Embryonic facial prominence (tissue), 1 donor: Measurements from ENCODE around the gene SLC25A44.
"Not testable (repeated sequence)": the region's sequence is repeated elsewhere in the genome, so short reads cannot be mapped to it uniquely, and the experiment has no call there.

Experiments
- DNase-seq: peaks from one replicate; pipeline ENCODE4 v3.0.0-alpha.2; 2016; ENCODE audit errors: extremely low spot score

Gene SLC25A44

DNA sequence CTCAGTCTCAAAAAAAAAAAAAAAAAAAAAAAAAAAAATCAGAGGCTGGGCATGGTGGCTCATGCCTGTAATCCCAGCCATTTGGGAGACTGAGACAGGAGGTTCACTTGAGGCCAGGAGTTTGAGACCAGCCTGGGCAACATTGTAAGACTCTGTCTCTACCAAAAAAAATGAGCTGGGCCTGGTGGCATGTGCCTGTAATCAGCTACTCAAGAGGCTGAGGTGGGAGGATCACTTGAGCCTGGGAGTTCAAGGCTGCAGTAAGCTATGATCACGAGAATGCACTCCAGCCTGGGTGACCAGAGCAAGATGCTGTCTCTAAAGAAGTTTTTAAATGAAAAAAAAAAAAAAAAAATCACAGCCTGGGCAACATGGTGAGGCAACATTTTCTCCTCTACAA is 30.2 kb upstream of the SLC25A44 start:
- DNase-seq, result no peak

- DNase-seq, result no peak
Observed at GRCh38 chr1:156164125-156164831, 29.6 kb upstream of the SLC25A44 start.

DNA sequence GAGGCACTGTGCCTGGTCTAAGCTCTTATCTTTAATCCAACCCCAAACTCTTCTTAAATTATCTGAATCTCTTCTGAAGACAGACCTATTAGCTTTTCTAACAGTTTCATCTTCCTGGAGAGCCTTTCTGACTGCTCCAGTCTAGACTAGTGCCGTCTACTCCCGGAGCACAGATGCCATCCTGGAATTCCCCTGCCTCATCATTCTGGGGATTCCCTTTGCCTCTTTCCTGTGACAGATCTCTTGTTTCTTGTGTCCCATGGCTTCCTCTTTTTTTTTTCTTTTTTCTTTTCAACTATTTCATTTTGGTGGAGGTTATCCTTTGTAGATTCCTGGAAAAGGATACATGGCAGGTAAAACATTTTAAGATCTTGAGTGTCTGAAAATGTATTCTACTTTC is 28.8 kb upstream of the SLC25A44 start:
- no peak for DNase-seq

- no peak for DNase-seq
Observed at GRCh38 chr1:156167536-156167935, 26.4 kb upstream of the SLC25A44 start.

DNA sequence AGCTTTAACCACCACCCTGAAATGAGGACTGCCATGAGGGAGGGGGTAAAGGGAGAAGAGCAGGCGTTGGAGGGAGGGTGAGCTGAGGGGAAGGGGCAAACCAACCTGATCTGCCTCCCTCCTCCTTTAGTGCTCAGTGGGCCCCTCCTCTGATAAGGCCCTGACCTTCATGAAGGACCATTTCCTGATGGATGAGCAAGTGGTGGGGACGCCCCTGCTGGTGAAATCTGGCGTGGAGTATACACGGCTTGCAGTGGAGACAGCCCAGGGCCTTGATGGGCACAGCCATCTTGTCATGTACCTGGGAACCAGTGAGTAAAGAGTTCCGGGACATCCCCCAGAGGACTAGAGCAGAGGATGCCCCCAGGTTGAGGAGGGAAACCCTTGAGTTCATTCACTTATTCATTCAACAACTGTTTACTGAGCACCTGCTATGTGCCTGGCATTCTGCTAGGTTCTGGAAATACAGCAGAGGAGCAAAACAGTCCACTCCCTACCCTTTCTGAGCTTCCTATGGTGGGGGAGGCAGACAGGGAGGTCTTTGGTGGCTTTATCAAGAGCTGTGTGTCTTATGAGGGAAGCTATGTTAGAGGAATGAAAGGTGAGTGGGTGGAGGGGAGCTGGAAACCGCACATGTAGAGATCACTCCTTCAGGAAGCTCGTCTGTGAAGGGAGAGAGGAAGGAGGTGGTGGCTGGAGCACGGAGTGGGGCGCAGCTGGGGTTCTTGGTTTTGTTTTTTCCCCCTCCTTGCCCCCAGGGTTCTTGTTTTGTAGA is 21.0 kb upstream of the SLC25A44 start:
- DNase-seq, result no peak

- no peak for DNase-seq
Observed at GRCh38 chr1:156176610-156177210, 17.2 kb upstream of the SLC25A44 start.

GRCh38 chr1:156177919-156178654 is 15.8 kb upstream of the SLC25A44 start:
- no peak for DNase-seq

GRCh38 chr1:156180471-156180870 is 13.4 kb upstream of the SLC25A44 start:
- no peak for DNase-seq

- DNase-seq, result not testable (repeated sequence)
Observed at GRCh38 chr1:156181391-156181924, 12.4 kb upstream of the SLC25A44 start.

DNA sequence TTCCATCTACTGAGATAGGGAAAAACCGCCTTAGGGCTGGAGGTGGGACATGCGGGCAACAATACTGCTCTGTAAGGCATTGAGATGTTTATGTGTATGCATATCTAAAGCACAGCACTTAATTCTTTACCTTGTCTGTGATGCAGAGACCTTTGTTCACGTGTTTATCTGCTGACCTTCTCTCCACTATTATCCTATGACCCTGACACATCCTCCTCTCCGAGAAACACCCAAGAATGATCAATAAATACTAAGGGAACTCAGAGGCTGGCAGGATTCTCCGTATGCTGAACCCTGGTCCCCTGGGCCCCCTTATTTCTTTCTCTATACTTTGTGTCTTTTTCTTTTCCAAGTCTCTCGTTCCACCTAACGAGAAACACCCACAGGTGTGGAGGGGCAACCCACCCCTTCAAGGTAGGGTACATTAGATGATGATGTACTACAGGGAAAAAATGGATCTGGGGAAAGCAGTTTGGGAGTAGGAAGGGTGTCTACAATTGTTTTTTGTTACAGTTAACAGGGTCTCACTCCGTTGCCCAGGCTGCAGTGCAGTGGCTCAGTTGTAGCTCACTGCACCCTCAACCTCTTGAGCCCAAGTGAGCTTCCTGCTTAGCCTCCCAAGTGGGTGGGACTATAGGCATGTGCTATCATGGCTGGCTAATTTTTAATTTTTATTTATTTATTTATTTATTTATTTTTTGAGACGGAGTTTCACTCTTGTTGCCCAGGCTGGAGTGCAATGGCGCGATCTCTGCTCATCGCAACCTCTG is 11.7 kb upstream of the SLC25A44 start:
- DNase-seq, result not testable (repeated sequence)

- not testable (repeated sequence) for DNase-seq
Observed at GRCh38 chr1:156186347-156187177, 7.3 kb upstream of the SLC25A44 start.

- not testable (repeated sequence) for DNase-seq
Observed at GRCh38 chr1:156190265-156190664, 3.6 kb upstream of the SLC25A44 start.

GRCh38 chr1:156191292-156191964 is 2.5 kb upstream of the SLC25A44 start:
- DNase-seq, result no peak

DNA sequence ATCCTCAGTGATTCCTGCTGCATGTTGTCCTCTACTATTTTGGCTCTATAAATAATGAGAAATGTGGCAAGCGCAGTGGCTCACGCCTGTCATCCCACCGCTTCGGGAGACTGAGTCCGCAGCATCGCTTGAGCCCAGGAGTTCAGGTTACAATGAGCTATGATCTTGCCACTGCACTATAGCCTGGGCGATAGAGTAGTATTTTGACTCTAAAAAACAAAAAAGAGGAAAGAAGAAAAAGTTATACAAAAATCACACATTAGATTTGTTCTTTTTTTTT is 756 bp upstream of the SLC25A44 start:
- no peak for DNase-seq

- DNase-seq, result no peak
Observed at GRCh38 chr1:156194300-156194652, 372 bp downstream of the SLC25A44 start.

- no peak for DNase-seq
Observed at GRCh38 chr1:156195853-156196252, 1.9 kb downstream of the SLC25A44 start.

DNA sequence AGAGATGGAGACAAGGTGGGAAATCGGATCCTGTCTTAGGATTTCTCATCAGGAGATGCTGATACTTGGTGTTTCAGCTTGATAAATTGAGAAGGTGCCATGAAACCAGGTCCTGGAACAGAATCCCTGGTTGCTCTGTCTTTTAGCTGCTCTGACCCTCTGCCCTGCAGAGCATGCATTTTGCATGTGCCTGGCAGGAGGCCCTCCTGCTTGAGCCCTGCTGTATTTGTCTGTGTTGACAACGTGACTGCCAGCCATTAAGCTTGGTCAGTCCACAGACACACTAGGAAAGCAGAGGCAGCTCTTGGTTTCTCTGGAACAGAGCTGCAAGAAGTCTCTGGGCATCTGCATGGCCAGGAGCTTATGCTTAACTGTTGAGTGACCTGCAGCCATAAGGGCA is 2.5 kb downstream of the SLC25A44 start:
- DNase-seq, result no peak

DNA sequence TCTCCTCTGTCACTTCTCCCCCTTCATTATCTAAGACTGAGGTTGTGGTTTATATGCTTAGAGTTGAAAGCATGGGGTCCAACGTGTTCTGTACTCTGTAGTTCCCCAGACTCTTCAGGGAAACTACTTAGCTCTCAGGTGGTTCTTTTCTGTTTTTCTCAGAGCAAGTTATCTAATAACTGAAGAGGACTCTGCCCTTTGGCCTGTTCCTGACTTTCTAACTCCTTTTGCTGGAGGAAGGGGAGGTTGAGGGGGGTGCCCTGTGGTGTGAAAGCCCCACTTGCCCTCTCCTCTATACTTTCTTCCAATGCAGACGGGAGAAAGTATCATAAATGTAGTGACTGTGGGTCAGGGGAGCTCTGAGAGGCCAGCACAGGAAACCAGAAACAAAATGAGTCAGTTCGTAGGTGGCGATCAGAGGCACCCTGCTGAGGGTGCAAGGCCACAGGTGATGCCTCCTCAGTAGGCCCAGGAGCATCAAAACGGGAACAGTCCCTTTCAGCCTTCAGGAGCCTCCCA is 5.0 kb downstream of the SLC25A44 start:
- no peak for DNase-seq

GRCh38 chr1:156200044-156200443 is 6.1 kb downstream of the SLC25A44 start:
- no peak for DNase-seq

GRCh38 chr1:156203331-156203730 is 9.4 kb downstream of the SLC25A44 start:
- DNase-seq, result no peak
